Measurements from ENCODE around the gene ROCK1. TPM values are rescaled to one million over a fixed set of nuclear protein-coding genes. Genes with fewer than 3 reads are reported as not detected.

Gene ROCK1
- total RNA-seq, 4 donors from 2014 or later, result 11.5 to 27.3 (median 18.4) TPM

DNA sequence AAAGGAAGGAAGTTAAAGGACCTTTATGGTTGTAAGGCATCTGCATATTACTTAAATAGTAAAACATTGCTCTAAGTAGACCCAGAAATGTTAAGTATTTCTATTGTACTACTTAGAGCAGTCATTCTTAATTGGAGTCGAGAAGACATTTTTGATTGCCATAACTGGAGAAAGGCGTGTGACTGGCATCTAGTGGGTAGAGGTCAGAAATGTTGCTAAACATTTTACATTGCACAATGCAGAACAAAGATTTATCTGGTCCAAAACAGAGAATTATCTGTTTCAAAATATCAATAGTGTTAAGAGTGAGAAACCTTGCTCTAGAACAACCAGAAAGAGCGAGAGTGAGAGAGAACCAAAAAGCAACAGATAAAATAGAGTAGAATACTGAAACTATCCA is 23.3 kb upstream of the ROCK1 start:
- intact Hi-C loops (cut with DNase I; ENCODE audit: low total_unique reads), result no loop called here
- WGBS, 2 donors, result 50 to 52% methylated on average over 3 of the region's 3 CpGs
- TF ChIP-seq, protein P1, sequence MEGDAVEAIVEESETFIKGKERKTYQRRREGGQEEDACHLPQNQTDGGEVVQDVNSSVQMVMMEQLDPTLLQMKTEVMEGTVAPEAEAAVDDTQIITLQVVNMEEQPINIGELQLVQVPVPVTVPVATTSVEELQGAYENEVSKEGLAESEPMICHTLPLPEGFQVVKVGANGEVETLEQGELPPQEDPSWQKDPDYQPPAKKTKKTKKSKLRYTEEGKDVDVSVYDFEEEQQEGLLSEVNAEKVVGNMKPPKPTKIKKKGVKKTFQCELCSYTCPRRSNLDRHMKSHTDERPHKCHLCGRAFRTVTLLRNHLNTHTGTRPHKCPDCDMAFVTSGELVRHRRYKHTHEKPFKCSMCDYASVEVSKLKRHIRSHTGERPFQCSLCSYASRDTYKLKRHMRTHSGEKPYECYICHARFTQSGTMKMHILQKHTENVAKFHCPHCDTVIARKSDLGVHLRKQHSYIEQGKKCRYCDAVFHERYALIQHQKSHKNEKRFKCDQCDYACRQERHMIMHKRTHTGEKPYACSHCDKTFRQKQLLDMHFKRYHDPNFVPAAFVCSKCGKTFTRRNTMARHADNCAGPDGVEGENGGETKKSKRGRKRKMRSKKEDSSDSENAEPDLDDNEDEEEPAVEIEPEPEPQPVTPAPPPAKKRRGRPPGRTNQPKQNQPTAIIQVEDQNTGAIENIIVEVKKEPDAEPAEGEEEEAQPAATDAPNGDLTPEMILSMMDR (IDR thresholded peaks at IDR 0.05), result no peak
- TF ChIP-seq POLR2A (IDR thresholded peaks at IDR 0.05), result no peak

GRCh38 chr18:21132398-21132918 is 20.8 kb upstream of the ROCK1 start:
- TF ChIP-seq, protein P1 (IDR thresholded peaks at IDR 0.05), result no peak
- no peak for TF ChIP-seq POLR2A (IDR thresholded peaks at IDR 0.05)
- 95 to 96% methylated on average over 4 to 18 of the region's 27 CpGs for WGBS, 2 donors
- H3K4me3 ChIP-seq (ENCODE audit: low read depth, poor library complexity, severe bottlenecking), result no peak overlapping the region
- intact Hi-C loops (cut with DNase I; ENCODE audit: low total_unique reads), result no loop called here
- no peak for DNase-seq (ENCODE audit: low spot score in 2 of 2)

More for the DNA sequence above, 23.3 kb upstream of the ROCK1 start:
- DNase-seq (ENCODE audit: low spot score in 2 of 2), result no peak
- no peak overlapping the region for H3K4me3 ChIP-seq (ENCODE audit: low read depth, poor library complexity, severe bottlenecking)

DNA sequence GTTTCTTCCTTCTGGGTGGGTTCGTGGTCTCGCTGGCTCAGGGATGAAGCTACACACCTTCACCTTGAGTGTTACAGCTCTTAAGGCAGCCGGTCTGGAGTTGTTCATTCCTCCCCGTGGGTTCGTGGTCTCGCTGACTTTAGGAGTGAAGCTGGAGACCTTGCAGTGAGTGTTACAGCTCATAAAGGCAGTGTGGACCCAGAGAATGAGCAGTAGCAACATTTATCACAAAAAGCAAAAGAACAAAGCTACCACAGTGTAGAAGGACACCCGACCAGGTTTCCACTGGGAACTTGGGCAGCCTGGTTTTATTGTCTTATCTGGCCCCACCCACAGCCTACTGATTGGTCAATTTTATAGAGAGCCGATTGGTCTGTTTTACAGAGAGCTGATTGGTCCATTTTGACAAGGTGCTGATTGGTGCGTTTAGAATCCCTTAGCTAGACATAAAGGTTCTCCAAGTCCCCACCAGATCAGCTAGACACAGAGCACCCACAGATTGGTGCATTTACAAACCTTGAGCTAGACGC is 20.1 kb upstream of the ROCK1 start:
- WGBS, 2 donors, result 95% methylated on average over 10 of the region's 10 CpGs
- TF ChIP-seq POLR2A (IDR thresholded peaks at IDR 0.05), result no peak
- TF ChIP-seq, protein P1 (IDR thresholded peaks at IDR 0.05), result no peak
- DNase-seq (ENCODE audit: low spot score in 2 of 2), result no peak
- intact Hi-C loops (cut with DNase I; ENCODE audit: low total_unique reads), result no loop called here
- H3K4me3 ChIP-seq (ENCODE audit: low read depth, poor library complexity, severe bottlenecking), result no peak overlapping the region

DNA sequence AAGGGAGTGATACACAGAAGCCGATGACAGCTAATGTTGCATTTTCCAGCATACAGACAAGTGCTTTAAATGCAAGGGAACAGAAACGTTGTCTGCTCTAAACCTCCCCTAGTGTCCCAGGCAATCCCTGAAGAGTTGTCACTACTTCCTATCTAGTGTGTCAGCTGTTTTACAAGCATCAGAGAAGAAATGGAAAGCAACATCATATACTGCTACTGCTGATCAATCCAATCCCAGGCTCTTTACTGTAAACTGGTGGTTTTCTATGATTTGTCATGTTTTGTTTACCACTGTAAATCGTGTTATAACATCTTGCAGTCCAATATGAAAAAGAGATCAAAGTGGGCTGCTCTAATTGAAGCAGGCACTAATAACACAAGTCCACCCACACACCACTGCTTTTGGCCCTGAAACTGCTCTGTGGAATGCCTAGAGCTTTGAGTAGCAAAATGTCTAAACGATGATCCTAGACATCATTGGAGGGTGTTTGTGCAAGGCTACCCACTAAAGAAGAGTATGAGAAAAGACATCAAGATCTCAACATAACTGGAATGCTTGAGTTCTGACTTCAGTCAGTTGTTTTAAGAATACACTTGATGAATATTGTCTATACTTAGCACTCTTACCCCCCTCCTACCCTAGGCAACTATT is 18.1 kb upstream of the ROCK1 start:
- TF ChIP-seq, protein P1 (IDR thresholded peaks at IDR 0.05), result no peak
- no peak for TF ChIP-seq POLR2A (IDR thresholded peaks at IDR 0.05)
- WGBS, 2 donors, result 39 to 47% methylated on average over 4 of the region's 4 CpGs
- no peak for DNase-seq (ENCODE audit: low spot score in 2 of 2)

GRCh38 chr18:21123290-21123926 is 11.8 kb upstream of the ROCK1 start:
- TF ChIP-seq, protein P1 (IDR thresholded peaks at IDR 0.05), result no peak
- TF ChIP-seq POLR2A (IDR thresholded peaks at IDR 0.05), result no peak
- no peak for DNase-seq (ENCODE audit: low spot score in 2 of 2)
- intact Hi-C loops (cut with DNase I; ENCODE audit: low total_unique reads), result no loop called here
- no peak overlapping the region for H3K4me3 ChIP-seq (ENCODE audit: low read depth, poor library complexity, severe bottlenecking)
- 85 to 87% methylated on average over 5 of the region's 5 CpGs for WGBS, 2 donors

More for the DNA sequence above, 18.1 kb upstream of the ROCK1 start:
- no peak overlapping the region for H3K4me3 ChIP-seq (ENCODE audit: low read depth, poor library complexity, severe bottlenecking)
- intact Hi-C loops (cut with DNase I; ENCODE audit: low total_unique reads), result no loop called here
